K562 (cell line): ENCODE results near the gene NT5C. TPM values are rescaled to one million over a fixed set of nuclear protein-coding genes. Genes with fewer than 3 reads are reported as not detected.

Experiments
- ARNT ChIP-seq, 2 experiments: fragments of 450-650 bp; IDR thresholded peaks; 2 replicates each; pipeline ENCODE4 v1.6.1; 2016; ENCODE audit warnings: mild to moderate bottlenecking in 1 of 2
- BACH1 ChIP-seq: fragments of 200-800 bp; sonication (Bioruptor generic); IDR thresholded peaks from 2 replicates; pipeline ENCODE4 v1.6.1; 2016; ENCODE audit warnings: missing genetic modification characterization, missing compliant biosample characterization
- BRCA1 ChIP-seq, 2 experiments: fragments of 450-650 bp in 1 of 2; sonication (generic) in 1 of 2; formaldehyde crosslinking in 1 of 2; IDR thresholded peaks; 2 replicates each; pipeline versions ENCODE4 v1.5.0 to v1.6.1; 2017 to 2020; ENCODE audit warnings: mild to moderate bottlenecking in 1 of 2, missing genetic modification reagents in 1 of 2
- CBX1 ChIP-seq: sonication (generic); IDR thresholded peaks from 2 replicates; pipeline ENCODE4 v1.6.1; 2016; ENCODE audit warnings: antibody characterized with exemption, low read depth, mild to moderate bottlenecking
- CBX2 ChIP-seq: fragments of 200-600 bp; sonication (generic); IDR thresholded peaks from one replicate; pipeline ENCODE4 v1.6.1; 2012; ENCODE audit warnings: mild to moderate bottlenecking, low read length, inconsistent platforms; ENCODE audit not compliant: insufficient read depth, poor library complexity, severe bottlenecking
- CREB1 ChIP-seq, 2 experiments: sonication (generic) in 1 of 2; formaldehyde crosslinking in 1 of 2; IDR thresholded peaks; 2 replicates each; pipeline versions ENCODE4 v1.6.1 to v1.8.0; 2012 to 2022; ENCODE audit warnings: inconsistent platforms in 1 of 2, mild to moderate bottlenecking in 1 of 2, missing genetic modification reagents in 1 of 2, moderate library complexity in 1 of 2
- CREBBP ChIP-seq: IDR thresholded peaks from one replicate; pipeline ENCODE4 v1.6.1; 2012; ENCODE audit warnings: low read depth, mild to moderate bottlenecking, control low read depth, inconsistent platforms, low read length
- DNMT1 ChIP-seq: fragments of 450-650 bp; IDR thresholded peaks from 2 replicates; pipeline ENCODE4 v1.6.1; 2016; ENCODE audit warnings: antibody characterized with exemption, mild to moderate bottlenecking
- ELF2 ChIP-seq: fragments of 250-450 bp; sonication (Bioruptor Pico); IDR thresholded peaks from 2 replicates; pipeline ENCODE4 v1.5.0; 2021; ENCODE audit warnings: mild to moderate bottlenecking
- FOXP1 ChIP-seq: sonication (generic); formaldehyde crosslinking; IDR thresholded peaks from 2 replicates; pipeline ENCODE4 v1.8.0; 2022; ENCODE audit warnings: mild to moderate bottlenecking, missing genetic modification reagents
- L3MBTL2 ChIP-seq: fragments of 450-650 bp; IDR thresholded peaks from 2 replicates; pipeline ENCODE4 v1.6.1; 2016; ENCODE audit warnings: mild to moderate bottlenecking, moderate library complexity
- MCM7 ChIP-seq, 2 experiments: fragments of 450-650 bp; IDR thresholded peaks; 2 replicates each; pipeline ENCODE4 v1.6.1; 2016 to 2018
- MTA2 ChIP-seq: fragments of 450-650 bp; IDR thresholded peaks from 2 replicates; pipeline ENCODE4 v1.6.1; 2016; ENCODE audit warnings: low read depth
- NFATC3 ChIP-seq: fragments of 450-650 bp; IDR thresholded peaks from 2 replicates; pipeline ENCODE4 v1.6.1; 2017; ENCODE audit warnings: mild to moderate bottlenecking
- NFIX ChIP-seq: fragments of 250-450 bp; sonication (Bioruptor Pico); IDR thresholded peaks from 2 replicates; pipeline ENCODE4 v1.4.0; 2020; ENCODE audit warnings: low read depth, mild to moderate bottlenecking, moderate library complexity
- SIRT6 ChIP-seq: IDR thresholded peaks from one replicate; pipeline ENCODE4 v1.6.1; 2012; ENCODE audit warnings: low read depth, mild to moderate bottlenecking, control low read depth, inconsistent platforms, low read length, moderate library complexity
- SMAD3 ChIP-seq: fragments of 450-650 bp; formaldehyde crosslinking; conservative IDR thresholded peaks from 2 replicates; pipeline ENCODE4 v1.4.0; 2020; ENCODE audit warnings: mild to moderate bottlenecking
- SMAD4 ChIP-seq: fragments of 250-450 bp; sonication (Bioruptor Pico); conservative IDR thresholded peaks from 2 replicates; pipeline ENCODE4 v1.8.0; 2021; ENCODE audit warnings: inconsistent platforms, mild to moderate bottlenecking, moderate library complexity
- SP2 ChIP-seq: IDR thresholded peaks from 2 replicates; pipeline ENCODE4 v1.6.1; 2011; ENCODE audit warnings: mild to moderate bottlenecking, low read depth, low read length, moderate library complexity; ENCODE audit not compliant: poor library complexity, severe bottlenecking; ENCODE audit errors: extremely low read depth
- SPI1 ChIP-seq: IDR thresholded peaks from 2 replicates; pipeline ENCODE4 v1.6.1; 2011; ENCODE audit warnings: low read depth, low read length, control low read depth, borderline replicate concordance
- TAF7 ChIP-seq: fragments of 450-650 bp; IDR thresholded peaks from 2 replicates; pipeline ENCODE4 v1.6.1; 2016; ENCODE audit warnings: missing genetic modification characterization, missing compliant biosample characterization
- TAF9B ChIP-seq: fragments of 450-650 bp; IDR thresholded peaks from 2 replicates; pipeline ENCODE4 v1.6.1; 2018; ENCODE audit warnings: mild to moderate bottlenecking; ENCODE audit not compliant: partially characterized antibody
- TGIF2 ChIP-seq: sonication (generic); formaldehyde crosslinking; IDR thresholded peaks from 2 replicates; pipeline ENCODE4 v1.8.1; 2022; ENCODE audit warnings: mild to moderate bottlenecking, missing genetic modification reagents, moderate library complexity
- U2AF1 ChIP-seq: fragments of 200-400 bp; formaldehyde crosslinking; optimal IDR thresholded peaks from 2 replicates; pipeline ENCODE3; 2017; ENCODE audit warnings: mild to moderate bottlenecking, low read depth, low read length, moderate library complexity
- YY1 ChIP-seq, 3 experiments: IDR thresholded peaks; 2 replicates each; pipeline ENCODE4 v1.6.1; 2011; ENCODE audit warnings: low read length in 2 of 3, mild to moderate bottlenecking in 2 of 3, moderate library complexity in 2 of 3, borderline replicate concordance in 1 of 3, control low read depth in 1 of 3, low read depth in 1 of 3; ENCODE audit not compliant: insufficient read depth in 3 of 3, insufficient replicate concordance in 2 of 3, control insufficient read depth in 1 of 3, insufficient read length in 1 of 3; ENCODE audit errors: extremely low read depth in 1 of 3
- ZNF347 ChIP-seq: fragments of 450-650 bp; formaldehyde crosslinking; IDR thresholded peaks from 2 replicates; pipeline ENCODE4 v1.4.0; 2020; ENCODE audit warnings: low read depth, mild to moderate bottlenecking, moderate library complexity
- polyA plus RNA-seq, 8 experiments: library from polyadenylated mRNA; depleted of rRNA in 4 of 8; stranded (reverse) in 5 of 8; unstranded in 3 of 8; fragments of >200 nt; fragmentation: Nextera tagmentation in 2 of 8; fragmentation: Illumina TruSeq in 1 of 8; extraction: Ambion mirVana in 2 of 8; extraction: Trizol in 1 of 8; gene quantifications; 2 replicates each; pipeline versions ENCODE4 v1.2.1 to v1.2.3, GENCODE V29; 2011 to 2014; ENCODE audit warnings: inconsistent platforms in 1 of 8, missing spikeins in 1 of 8
- total RNA-seq, 7 experiments: library from RNA; depleted of rRNA in 6 of 7; stranded (reverse); fragments of >200 nt in 6 of 7; fragmentation: Illumina TruSeq in 2 of 7; extraction: Trizol in 2 of 7; gene quantifications; 2 replicates each; pipeline versions ENCODE4 v1.2.1 to v1.2.3, GENCODE V29; 2011 to 2021; ENCODE audit warnings: low replicate concordance in 1 of 7
- TF ChIP-seq, protein P1 (sequence below): fragments of 450-650 bp; formaldehyde crosslinking; IDR thresholded peaks from 2 replicates; pipeline ENCODE4 v1.4.0; 2020; ENCODE audit warnings: mild to moderate bottlenecking, moderate library complexity

Gene NT5C
- total and polyA plus RNA-seq, 9 of the 15 experiments (the other 6 are each of a cell fraction or from before 2014, with no cell fraction given) = 2.9 to 205 (median 45.0) TPM

DNA sequence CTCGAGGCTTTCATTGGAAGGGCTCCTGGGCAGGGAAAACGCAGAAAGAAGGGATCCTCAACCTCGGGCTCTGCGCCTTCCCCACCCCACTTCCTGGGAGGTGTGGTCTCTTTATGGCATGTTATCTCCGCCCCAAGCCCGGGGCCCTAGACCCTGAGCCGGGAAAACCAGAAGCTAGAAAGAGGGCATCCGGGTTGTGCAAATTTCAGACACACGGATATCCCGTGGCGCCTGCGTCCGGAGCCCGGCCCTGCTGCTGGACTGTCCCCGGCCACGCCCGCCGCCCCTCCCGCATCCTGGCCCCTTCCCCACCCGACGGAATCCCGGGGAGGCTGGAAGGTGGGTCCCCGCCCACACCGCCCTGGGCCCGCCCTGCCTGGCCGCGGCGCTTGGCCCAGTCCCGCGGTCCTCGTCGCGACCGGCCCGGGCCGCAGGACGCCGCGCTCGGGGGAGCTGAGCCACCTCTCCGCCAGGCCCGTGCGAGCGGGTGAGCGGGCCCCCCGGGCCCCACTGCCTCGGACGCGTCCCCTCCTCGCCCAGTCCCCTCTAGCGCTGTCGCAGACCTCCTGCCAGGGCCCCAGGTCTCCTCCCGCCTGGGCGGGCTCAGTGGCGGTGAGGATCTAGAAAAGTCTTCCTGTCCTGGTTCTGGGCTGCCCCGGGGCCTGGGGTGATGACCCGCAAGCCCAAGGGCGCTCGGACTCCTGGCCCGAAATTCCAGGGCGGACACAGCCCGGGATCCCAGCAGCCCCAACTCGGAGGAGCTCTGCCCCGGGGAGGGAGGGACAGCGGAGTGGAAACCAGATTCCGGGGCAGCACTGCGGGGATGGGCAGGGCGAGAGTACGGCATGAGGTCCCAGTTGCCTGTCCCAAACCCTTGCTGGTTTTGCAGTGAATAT is 43.7 kb downstream of the NT5C start, which contains the start of gene SLC16A5 (continued):
- TF ChIP-seq CBX2 (no peak), U2AF1 (no peak), SP2 (no peak), DNMT1 (no peak), MCM7 (IDR thresholded peaks at IDR 0.05) (no peak), MTA2 (no peak), SMAD3 (CRISPR knock-in tag) (no peak), ARNT (IDR thresholded peaks at IDR 0.05) (no peak), SPI1 (no peak), TGIF2 (CRISPR knock-in tag) (no peak), TAF9B (no peak), FOXP1 (CRISPR knock-in tag) (no peak; the same call in 1 of the 2 replicates), ELF2 (CRISPR knock-in tag) (no peak), YY1 (IDR thresholded peaks at IDR 0.05; ENCODE audit: borderline replicate concordance in 1 of 3, control insufficient read depth in 1 of 3, extremely low read depth in 1 of 3, insufficient read depth in 3 of 3, insufficient read length in 1 of 3, insufficient replicate concordance in 2 of 3, low read depth in 1 of 3, low read length in 2 of 3) (peak in 1 of 3 experiments; percentile 39), CREBBP (no peak), SIRT6 (no peak), NFATC3 (no peak), BACH1 (tag) (no peak), ZNF347 (no peak), NFIX (CRISPR knock-in tag) (no peak), CREB1 (IDR thresholded peaks at IDR 0.05) (no peak), CREB1 (CRISPR knock-in tag; IDR thresholded peaks at IDR 0.05) (no peak), SMAD4 (peak; percentile 29; the same call in 1 of the 2 replicates), BRCA1 (IDR thresholded peaks at IDR 0.05) (no peak), BRCA1 (CRISPR knock-in tag; IDR thresholded peaks at IDR 0.05) (no peak), TAF7 (tag) (no peak), CBX1 (peak; percentile 43; the same call in 1 of the 2 replicates), L3MBTL2 (peak; percentile 32; the same call in 1 of the 2 replicates)
- TF ChIP-seq, protein P1, sequence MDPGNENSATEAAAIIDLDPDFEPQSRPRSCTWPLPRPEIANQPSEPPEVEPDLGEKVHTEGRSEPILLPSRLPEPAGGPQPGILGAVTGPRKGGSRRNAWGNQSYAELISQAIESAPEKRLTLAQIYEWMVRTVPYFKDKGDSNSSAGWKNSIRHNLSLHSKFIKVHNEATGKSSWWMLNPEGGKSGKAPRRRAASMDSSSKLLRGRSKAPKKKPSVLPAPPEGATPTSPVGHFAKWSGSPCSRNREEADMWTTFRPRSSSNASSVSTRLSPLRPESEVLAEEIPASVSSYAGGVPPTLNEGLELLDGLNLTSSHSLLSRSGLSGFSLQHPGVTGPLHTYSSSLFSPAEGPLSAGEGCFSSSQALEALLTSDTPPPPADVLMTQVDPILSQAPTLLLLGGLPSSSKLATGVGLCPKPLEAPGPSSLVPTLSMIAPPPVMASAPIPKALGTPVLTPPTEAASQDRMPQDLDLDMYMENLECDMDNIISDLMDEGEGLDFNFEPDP (CRISPR knock-in tag) = no peak
